ENCODE results near the gene PNPLA7.
A peak's percentile ranks its signal among the peaks of the same experiment; 100 is the strongest.

Gene PNPLA7

DNA sequence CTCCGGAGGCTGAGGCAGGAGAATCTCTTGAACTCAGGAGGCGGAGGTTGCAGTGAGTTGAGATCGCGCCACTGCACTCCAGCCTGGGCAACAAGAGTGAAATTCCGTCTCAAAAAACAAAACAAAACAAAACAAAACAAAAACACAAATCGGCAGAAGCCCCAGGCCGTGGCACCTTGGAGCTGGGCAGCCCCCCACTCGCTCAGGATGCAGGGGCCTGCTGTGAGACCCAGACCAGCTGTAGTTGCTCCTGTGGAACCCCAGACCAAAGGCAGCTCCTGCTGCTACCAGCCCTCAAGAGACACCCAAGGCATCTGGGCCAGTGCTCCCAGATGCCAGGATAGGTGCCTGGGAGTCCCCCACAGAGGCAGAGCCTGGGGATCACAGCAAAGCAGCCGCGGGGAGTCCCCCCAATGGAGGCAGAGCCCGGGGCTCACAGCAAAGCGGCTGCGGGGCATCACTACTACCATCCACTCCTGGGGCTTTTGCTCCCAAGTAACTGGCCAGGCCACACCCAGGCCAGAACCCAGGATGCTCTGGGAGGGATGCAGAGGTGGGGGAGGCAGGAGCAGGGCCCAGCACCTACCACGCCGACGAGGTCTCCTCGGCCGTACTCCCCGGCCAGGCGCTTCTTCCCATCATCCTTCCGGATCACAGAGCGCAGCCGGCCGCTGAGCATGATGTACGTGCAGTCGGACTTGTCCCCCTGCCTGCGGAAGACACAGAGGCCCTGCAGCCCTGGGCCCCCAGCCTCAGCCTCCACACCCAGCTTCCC is 53.4 kb downstream of the PNPLA7 start:
- no peak for DNase-seq (ENCODE audit: low read depth in 2 of 2)

DNA sequence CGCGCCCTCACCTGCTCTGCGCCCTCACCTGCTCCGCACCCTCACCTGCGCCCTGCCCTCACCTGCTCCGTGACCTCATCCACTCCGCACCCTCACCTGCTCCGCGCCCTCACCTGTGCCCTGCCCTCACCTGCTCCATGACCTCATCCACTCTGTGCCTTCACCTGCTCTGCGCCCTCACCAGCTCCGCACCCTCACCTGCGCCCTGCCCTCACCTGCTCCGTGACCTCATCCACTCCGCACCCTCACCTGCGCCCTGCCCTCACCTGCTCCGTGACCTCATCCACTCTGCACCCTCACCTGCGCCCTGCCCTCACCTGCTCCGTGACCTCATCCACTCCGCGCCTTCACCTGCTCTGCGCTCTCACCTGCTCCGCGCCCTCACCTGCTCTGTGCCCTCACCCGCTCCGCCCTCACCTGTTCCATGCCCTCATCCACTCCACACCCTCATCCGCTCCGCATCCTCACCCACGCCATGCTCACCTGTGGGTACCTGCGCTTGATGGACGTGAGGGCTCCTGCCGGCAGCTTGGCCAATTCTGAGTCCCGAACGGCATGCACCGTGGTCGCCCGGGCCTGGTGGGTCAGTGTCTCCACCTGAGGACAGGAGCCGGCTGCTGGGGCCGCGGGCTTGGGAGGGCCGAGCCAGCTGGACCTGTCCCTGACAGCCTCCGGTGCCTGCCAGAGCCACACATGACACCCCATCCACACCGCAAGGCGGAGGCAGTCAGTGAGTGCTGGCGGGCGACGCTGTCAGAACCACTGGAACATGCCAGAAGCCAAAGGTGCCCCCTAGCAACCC is 55.5 kb downstream of the PNPLA7 start:
- DNase-seq (ENCODE audit: low read depth in 2 of 2): no peak

DNA sequence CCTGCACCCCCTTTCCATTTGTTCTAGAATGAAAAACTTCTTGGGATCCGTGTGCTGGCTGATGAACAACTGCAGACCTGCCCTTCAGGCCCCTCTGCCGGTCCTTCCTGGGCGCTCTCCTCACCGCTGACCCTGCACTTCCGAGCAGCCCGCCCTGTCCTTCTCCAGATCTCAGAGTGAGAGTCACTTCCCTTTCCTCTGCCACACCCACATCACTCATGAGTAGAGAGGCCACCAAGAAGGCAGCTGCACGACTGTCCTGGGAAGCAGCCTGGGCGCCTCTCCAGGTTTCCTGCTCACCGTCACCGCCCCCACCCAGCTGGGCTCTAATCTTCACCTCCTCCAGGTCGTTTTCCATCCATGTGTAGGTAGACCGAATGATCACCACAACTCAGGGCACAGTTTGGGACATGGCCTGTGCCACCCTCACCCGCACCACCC is 56.1 kb downstream of the PNPLA7 start:
- no peak for DNase-seq (ENCODE audit: low read depth in 2 of 2)

DNA sequence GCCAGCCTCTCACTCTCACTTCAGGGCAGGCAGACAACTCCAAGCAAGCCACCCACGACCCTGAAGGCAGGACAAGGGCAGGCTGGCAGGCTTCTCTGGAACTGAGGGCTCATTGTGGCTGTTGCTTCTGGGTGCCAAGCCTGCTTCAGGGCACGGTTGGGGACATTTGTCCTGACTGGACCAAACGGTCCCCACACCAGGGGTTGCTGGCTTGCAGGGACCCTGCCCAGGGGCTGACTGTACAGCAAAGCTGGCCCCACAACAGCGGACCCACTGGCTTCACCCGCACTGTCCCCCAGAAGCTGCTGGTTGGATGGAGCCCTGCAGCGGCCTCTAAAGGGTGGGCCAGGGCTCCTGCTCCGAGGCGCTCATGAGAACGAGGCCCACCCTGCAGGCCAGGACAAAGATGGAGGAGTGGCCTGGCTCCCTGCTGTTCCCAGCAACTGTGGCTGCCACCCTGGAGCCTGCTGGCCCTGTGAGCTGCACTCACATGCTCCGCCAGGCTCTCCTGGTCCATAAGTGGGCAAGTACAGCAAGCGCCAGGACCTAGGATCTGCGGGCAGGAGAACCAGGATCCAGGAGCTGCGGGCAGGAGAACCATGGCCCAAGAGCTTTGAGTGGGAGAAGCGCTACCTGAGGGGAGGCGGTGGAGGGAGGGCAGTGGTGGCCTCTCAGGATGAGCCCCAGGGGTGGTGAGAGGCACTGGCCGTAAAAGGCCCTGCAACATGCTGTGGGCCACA is 56.7 kb downstream of the PNPLA7 start:
- no peak for DNase-seq (ENCODE audit: low read depth in 2 of 2)

DNA sequence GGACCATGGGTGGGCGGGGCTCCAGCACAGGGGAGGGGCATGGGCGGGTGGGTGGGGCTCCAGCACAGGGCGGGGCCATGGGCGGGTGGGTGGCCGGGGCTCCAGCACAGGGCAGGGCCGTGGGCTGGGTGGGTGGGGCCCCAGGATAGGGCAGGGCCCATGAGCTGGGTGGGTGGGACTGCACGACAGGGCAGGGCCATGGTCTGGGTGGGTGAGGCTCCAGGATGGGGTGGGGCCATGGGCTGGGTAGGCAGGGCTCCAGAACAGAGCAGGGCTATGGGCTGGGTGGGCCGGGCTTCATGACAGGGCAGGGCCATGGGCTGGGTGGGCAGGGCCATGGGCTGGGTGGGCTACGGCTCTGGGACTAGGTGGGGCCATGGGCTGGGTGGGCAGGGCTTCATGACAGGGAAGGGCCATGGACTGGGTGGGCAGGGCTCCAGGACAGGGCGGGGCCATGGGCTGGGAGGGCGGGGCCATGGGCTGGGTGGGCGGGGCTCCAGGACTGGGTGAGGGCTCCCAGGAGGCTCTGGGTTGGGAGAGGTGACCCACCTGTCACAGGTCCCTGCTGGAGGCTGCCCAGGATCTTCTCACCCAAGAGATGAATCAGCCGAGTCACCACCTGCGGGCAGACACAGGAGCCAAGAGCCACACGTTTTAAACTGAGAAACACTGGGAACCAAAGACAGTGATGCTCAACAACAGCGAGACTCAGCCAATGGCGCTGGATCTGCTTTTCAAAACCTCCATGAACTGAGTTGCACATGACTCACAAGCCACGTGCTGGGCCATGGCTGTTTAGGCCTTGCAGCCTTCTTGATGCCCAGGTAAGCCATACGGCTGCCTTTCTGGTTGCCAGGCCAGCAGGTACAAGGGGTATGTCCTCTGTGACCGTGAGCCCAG is 57.5 kb downstream of the PNPLA7 start:
- DNase-seq (ENCODE audit: low read depth in 2 of 2): peak; percentile 13 to 42

DNA sequence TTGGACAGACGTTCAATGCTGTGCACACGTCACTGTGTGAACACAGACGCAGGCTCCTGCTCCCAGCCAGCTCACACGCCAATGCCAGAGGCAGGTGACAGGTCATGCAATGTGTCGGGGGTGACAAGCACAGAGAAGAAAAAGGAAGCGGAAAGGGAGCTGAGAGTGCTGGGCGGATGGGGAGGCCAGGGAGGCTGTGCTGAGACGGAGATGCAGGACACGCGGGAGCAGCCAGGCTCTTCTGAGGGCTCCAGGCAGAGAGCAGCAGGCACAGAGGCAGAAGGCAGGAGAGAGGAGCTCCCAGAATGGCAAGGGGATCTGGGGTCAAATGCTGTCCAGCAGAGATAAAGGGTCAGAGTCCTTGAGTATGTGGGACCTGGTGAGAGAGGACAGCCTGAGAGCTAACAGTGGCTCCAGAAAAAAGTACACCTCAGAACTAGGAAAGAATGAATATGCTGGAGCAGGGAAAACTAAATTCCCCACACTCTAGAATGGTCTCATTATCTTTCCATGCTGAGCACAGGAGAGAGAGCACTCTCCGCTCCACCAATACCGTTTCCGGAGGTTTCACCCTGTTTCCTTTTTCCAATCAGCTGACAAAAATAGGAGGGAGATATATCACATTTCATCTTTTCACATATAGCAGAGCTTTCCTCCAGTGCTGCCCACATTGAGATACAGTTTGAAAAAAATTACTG is 58.3 kb downstream of the PNPLA7 start:
- no peak for DNase-seq (ENCODE audit: low read depth in 2 of 2)

DNA sequence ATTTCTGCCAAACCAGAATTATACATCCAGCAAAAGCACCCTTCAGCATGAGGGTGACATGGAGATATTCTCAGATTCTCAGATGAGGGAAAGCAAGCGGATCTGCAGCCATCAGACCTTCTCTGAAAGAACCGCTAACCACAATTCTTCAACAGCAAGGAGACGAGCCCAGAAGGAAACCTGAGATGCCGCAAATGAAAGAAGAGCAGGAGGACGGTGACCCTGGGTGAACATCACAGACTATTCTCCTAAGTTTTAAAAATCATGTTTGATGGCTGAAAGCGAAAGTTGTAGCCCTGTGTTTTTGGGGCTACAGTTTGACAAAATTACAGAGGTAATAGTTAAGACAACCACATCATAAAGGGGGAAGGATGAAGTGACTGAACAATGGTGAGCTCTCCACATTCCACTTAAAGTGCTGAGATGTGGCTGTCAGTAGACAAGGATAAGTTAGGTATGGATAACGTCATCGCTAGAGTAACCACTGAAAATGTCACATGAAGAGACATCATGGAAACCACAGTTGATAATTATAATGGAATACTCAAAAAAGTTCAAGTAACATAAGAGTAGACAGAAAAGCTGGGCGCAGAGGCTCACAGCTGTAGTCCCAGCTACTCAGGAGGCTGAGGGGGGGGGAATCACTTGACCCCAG is 59.5 kb downstream of the PNPLA7 start:
- DNase-seq (ENCODE audit: low read depth in 2 of 2): no peak

DNA sequence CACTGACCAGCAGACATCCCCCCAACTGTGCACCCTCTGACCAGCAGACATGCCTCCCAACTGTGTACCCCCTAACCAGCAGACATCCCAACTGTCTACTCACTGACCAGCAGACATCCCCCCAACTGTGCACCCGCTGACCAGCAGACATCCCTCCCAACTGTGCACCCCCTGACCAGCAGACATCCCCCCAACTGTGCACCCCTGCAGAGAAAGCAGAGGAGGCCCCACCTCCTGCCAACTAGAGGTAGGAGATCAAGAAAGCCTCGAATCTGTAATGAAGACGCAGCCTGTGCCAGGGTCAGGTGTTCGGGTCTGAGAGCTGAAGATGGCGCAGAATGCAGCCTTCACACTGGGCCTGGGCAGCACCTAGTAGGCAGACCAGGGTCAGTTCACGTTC is 61.3 kb downstream of the PNPLA7 start:
- no peak for DNase-seq (ENCODE audit: low read depth in 2 of 2)

DNA sequence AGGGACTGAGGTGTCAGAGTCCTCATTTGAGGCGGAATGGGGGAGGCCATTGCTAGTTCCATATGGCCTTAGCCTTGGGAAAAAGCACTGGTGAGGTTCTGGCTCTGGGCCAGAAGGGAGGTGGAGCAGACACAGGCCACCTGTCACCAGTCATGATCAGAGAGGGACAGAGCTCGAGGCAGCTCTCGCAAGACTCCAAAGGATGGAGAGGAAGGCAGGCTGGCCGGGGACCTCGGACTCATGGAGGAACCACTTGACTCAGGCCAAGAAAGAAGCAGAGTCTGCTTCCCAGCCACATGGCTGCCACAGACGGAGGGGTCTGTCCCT is 61.9 kb downstream of the PNPLA7 start:
- DNase-seq (ENCODE audit: low read depth in 2 of 2): no peak

DNA sequence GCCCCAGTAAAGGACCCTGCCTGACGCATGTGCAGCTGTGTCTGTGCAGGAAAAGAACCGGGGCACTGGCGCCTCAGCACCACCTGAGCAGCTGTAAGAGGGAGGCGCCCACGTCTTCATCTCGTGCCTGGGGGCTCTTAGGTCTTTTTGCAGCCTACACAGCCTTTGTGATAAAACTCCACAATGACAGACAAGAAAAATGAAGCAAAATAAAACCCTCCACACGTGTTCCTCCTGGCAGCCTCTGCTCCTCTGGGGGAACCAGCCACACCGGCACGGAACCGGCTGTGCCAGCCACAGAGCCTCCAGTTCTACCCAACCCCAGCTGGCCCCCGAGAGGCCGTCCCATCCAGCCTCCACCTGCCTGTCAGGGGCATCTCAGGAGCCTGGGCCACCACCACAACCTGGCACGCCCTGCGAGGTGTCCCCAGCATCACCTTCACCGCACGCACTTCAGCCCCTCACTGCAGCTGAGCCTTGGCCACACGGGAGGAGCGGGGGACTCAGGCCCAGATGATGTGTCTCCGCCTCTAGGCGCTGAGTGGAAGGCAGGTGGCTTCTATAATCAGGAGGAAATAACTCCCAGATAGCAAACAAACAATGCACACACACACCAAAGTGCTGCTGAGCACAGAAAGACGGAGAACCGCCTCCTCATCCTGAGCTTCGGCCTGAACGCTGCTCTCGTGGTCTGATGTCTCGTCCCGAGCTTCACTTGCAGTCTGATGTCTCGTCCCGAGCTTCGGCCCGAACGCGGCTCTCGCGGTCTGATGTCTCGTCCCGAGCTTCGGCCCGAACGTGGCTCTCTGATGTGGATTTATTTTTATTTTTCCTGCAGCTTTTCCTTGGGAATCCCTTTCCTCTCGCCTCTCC is 62.5 kb downstream of the PNPLA7 start:
- DNase-seq (ENCODE audit: low read depth in 2 of 2): no peak

DNA sequence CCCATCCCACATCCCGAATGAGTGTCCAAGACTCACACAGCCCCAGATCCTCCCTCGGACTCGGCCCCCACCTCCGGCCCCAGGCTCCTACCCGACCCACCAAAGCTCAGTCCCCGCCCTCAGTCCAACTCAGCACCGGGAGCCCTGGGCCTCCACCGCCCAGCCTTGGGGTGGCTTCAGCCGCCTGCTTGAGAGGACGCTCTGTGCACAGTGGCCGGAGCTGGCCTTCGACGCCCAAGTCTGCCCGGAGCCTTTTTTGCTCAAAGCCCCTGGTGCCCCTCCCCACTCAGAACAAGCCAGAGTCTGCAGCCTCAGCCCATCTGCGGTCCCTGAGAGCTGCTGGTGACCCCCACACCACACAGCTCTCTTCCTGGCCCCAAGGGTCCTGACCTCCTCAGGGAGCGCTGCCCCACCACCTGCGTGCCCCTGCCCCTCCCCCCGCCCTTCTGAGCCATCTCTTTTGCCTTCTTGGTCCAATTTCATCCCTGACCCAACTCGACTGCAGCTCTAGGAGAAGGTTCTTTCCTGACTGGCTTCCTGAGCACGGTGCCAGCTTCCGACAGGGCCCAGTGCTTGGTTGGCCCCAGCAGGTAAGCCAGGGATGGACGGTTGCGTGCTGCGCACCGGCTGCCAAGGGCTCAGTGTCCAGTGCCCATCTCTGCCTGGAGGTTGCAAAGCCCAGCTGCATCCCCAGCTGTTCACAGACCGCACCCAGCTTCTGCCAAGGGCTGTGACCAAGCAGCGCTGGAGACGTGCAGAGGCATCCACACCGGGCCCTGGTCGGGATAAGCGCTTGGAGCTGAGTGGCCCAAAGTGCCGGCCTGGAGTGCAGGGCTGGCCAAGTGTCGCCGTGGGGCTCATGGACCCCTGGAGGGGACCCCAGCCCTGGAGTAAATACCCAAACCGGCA is 63.4 kb downstream of the PNPLA7 start:
- no peak for DNase-seq (ENCODE audit: low read depth in 2 of 2)

DNA sequence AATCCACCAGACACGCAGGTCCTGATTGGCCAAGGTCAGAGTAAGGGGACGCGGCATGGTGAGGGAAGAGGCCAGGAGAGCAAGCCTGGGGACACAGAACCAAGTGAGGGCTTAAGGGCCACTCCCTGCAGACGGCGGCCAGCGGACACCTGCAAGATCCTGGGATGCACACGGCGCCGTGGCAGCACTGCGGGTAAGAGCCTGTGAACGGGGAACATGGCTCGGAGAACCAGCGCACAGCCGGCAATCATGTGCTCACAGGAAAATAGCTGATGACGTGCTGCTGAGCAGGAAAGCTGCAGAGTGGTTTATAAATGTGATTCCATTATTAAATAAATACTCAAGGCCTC is 64.1 kb downstream of the PNPLA7 start:
- no peak for DNase-seq (ENCODE audit: low read depth in 2 of 2)

DNA sequence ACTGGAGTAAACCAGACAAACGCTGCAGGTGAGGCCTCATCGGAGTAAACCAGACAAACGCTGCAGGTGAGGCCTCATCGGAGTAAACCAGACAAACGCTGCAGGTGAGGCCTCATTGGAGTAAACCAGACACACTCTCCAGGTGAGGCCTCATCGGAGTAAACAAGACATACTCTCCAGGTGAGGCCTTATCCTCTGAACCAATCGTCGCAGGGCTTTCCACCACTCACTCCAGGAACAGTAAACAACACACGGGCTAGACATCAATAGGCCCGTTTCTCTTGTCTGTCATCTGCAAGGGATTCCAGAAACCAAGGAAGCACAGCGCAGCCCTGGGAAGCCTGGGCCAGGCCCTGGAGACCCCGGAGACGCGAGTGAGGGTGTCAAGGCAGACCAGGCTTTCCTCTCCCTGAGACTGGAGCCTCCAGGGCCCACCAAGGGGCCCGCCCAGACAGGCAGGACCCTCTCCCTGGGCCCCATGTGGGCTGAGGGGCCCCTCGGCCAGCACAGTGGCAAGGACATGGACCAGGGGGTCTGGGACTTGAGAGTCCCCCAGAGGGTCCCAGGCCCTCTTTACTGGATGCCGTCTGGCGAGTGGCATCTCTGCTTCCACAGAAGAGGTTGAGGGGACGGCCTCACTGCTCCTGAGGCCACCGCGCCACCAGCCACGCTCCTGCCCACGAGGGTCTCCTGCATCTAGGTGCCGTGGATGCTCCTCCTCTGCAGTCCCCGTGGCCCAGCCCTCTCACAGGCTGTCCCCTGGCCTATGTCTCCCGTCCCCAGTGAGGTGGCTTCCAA is 64.7 kb downstream of the PNPLA7 start:
- no peak for DNase-seq (ENCODE audit: low read depth in 2 of 2)

DNA sequence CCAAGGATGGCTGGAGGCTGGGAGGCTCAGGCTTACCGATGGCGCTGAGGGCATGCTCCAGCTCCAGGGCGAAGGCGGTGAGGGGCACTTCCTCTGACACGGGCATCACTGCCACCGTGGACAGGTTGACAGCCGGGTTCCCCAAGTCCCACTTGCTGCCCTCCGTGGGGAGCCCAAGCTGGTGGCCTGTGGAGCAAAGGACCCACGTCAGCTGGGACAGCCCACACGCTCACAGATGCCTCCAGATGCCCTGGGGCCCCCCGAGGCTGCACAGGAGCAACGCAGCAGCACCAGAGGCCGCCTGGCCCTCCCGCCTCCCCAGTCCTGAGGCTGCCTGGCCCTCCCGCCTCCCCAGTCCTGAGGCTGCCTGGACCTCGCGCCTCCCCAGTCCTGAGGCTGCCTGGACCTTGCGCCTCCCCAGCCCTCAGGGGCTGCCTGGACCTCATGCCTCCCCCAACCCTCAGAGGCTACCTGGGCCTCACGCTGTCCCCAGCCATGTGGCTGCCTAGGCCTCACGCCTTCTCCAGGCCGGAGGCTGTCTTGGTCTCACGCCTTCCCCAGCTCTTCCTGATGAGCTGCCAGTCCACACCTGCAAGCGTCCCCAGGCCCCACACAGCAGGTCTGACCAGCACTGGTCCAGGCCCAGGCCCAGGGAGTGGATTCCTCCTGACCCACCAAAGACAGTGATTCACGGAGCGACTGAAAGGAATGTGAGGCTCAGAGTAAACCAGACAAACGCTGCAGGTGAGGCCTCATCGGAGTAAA is 65.5 kb downstream of the PNPLA7 start:
- DNase-seq (ENCODE audit: low read depth in 2 of 2): no peak

DNA sequence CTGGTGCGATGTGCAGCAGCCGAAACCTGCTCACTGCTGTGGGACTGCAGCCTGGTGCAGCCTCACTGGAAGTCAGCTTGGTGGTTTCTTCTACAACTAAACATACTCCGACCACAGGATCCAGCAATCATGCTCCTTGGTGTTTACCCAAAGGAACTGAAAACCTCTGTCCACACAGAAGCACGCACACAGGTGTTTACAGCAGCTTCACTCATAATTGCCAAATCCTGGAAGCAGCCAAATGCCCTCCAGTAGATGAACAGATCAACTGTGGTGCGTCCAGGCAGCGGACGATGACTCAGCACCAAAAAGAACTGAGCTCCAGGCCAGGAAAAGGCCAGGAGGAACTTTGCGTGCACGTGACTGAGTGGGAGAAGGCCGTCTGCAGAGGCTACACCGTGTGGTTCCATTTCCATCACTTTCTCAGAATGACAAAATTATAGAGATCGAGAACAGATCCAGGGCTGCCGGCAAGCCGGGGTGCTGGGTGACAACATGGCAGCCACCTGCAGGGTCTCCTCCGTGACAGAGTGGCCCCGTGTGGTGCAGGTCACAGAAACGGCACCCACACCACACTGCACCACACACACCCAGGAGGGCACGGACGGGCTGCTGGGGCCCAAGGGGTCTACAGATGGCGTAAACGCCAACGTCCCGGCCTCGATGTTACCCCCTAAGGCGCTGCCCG is 68.0 kb downstream of the PNPLA7 start:
- no peak for DNase-seq (ENCODE audit: low read depth in 2 of 2)
